GM12801 (cell line): ENCODE measurements around the gene FXYD3.

Experiments used
- TF ChIP-seq, protein P1 (sequence below): IDR thresholded peaks from one replicate; pipeline ENCODE4 v1.5.1; 2011; ENCODE audit warnings: control low read depth; ENCODE audit not compliant: insufficient read length; ENCODE audit errors: extremely low read depth

FXYD3 gene

GRCh38 chr19:35073941-35074340, 41.7 kb upstream of the FXYD3 start:
- TF ChIP-seq, protein P1, sequence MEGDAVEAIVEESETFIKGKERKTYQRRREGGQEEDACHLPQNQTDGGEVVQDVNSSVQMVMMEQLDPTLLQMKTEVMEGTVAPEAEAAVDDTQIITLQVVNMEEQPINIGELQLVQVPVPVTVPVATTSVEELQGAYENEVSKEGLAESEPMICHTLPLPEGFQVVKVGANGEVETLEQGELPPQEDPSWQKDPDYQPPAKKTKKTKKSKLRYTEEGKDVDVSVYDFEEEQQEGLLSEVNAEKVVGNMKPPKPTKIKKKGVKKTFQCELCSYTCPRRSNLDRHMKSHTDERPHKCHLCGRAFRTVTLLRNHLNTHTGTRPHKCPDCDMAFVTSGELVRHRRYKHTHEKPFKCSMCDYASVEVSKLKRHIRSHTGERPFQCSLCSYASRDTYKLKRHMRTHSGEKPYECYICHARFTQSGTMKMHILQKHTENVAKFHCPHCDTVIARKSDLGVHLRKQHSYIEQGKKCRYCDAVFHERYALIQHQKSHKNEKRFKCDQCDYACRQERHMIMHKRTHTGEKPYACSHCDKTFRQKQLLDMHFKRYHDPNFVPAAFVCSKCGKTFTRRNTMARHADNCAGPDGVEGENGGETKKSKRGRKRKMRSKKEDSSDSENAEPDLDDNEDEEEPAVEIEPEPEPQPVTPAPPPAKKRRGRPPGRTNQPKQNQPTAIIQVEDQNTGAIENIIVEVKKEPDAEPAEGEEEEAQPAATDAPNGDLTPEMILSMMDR: no peak

GRCh38 chr19:35074426-35075201, 41.0 kb upstream of the FXYD3 start:
- TF ChIP-seq, protein P1: no peak

DNA sequence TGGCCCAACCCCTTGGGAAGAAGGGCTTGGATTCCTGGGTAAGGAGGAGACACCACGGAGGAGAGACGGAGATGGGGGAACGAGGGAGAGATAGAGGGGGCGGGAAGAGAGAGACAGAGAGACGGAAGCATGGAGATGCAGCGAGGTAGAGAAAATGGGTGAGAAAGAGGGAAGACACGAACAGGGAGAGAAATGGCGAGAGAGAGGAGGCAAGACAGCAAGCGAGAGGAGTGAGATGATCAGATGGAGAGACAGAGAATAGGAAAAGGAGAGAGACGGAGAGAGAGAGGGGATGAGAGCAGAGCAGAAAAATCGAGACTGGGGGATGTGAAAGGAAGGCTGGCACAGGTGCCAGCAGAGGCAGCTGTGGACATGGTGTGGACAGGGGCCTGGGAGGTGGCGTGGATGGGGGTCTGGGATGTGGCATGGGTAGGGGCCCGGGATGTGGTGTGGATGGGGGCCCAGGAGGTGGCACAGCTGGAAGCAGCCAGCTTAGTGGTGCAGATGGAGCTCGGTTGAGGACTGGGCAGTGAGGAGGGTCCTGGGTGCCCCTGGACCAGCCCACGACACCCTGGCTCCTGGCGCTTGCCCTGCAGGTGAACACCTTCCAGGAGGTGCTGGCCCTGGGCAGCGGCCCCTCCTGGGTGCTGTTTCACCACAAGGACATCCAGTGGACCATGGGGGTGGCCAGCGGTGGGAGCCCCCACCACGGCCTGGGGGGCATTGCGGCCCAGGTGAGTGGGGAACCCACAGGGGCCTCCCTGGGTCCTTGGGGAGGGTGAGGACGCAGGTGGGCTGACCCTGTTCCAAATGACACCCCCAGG, 40.2 kb upstream of the FXYD3 start:
- TF ChIP-seq, protein P1: no peak

GRCh38 chr19:35076026-35076370, 39.6 kb upstream of the FXYD3 start:
- TF ChIP-seq, protein P1: no peak

DNA sequence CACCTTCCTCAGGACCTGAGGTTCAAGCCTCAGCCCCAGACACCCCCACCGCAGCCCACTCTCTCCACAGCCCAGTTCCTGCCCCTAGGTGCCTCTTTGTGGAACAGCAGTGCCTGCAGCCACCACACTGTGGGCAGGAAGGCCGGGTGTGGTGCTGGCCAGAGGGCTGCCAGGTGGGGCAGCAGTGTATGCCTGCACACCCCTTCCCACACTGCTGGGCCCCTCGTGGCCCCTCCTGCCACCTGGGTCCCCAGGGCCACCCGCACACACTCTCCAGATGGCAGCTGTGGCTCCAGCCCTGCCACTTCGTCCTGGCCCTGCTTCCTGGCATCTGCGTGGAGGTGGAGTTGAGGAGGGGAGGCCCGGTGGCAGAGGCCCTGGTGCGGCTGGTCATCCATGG, 39.0 kb upstream of the FXYD3 start:
- TF ChIP-seq, protein P1: no peak

GRCh38 chr19:35077411-35078223, 38.0 kb upstream of the FXYD3 start:
- TF ChIP-seq, protein P1: no peak

DNA sequence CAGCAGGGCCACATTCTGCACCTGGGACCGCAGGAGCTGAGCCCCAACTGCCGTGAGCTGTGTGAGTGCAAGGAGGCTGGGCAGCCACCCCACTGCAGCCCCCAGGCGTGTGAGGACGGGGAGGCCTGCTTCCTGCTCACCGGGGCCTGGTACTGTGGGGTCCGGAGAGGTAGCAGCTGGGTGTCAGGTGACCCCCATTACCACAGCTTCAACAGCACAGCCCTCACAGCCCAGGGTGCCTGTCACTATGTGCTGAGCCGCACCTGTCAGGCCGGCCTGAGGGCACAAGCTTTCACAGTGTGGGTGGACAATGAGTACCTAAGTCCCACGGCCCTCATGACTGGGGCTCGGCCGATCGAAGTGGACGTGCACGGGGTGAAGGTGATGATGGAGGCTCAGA, 35.8 kb upstream of the FXYD3 start:
- TF ChIP-seq, protein P1: no peak
